Choroid plexus epithelial cell (primary cell): ENCODE results near the gene FRMD8.
"Not testable (repeated sequence)": the region's sequence is repeated elsewhere in the genome, so short reads cannot be mapped to it uniquely, and the experiment has no call there.

Experiments used
- DNase-seq: peaks from one replicate; pipeline ENCODE4 v3.0.0-alpha.2; 2010; ENCODE audit warnings: low read depth
- H3K4me3 ChIP-seq: 2 replicates; pipeline ENCODE4 v1.5.1; 2011; ENCODE audit warnings: low read depth, mild to moderate bottlenecking, control low read depth, low read length, moderate library complexity
- TF ChIP-seq, protein P1 (sequence below): conservative IDR thresholded peaks from 2 replicates; pipeline ENCODE4 v1.5.1; 2011; ENCODE audit warnings: low read depth, mild to moderate bottlenecking, control low read depth, inconsistent platforms, low read length, moderate library complexity

Gene FRMD8

DNA sequence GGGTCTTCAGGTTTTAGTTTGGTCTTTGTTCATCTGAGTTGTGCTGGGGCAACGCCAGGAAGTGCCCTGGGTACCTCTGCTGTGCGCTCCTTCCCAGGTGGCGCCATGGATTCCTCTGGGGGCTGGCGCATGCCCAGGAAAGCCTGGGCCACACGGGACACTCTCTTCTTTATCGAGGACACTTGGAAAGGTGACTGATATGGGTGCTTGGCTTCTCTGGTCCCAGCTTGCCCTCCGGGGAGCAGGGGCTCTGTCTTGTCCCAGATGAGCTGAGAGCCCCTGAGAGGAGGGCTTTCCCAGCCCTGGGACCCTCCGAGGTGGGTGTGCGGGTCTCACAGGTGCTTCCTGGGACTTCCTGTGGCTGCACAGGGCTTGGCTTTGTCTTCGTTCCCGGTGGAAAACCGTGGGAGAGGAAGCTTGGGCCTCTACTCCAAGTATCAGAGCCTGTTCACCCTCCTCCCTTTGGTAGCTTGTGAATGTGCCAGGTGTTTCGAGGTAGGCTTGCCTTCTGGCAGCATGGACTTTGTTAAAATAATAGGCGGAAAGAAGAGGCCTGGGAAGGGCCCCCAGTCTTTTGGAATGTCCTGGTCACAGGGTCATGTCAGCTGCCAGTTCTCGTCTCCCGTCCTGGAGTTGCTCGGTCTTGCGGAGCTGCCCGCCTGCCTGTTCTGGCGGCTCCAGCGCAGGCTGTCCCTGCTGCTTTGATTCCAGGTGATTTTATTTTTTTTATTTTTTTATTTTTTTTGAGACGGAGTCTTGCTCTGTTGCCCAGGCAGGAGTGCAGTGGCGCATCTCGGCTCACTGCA, 26.0 kb downstream of the FRMD8 start:
- TF ChIP-seq, protein P1, sequence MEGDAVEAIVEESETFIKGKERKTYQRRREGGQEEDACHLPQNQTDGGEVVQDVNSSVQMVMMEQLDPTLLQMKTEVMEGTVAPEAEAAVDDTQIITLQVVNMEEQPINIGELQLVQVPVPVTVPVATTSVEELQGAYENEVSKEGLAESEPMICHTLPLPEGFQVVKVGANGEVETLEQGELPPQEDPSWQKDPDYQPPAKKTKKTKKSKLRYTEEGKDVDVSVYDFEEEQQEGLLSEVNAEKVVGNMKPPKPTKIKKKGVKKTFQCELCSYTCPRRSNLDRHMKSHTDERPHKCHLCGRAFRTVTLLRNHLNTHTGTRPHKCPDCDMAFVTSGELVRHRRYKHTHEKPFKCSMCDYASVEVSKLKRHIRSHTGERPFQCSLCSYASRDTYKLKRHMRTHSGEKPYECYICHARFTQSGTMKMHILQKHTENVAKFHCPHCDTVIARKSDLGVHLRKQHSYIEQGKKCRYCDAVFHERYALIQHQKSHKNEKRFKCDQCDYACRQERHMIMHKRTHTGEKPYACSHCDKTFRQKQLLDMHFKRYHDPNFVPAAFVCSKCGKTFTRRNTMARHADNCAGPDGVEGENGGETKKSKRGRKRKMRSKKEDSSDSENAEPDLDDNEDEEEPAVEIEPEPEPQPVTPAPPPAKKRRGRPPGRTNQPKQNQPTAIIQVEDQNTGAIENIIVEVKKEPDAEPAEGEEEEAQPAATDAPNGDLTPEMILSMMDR, result no peak
- no peak overlapping the region for H3K4me3 ChIP-seq
- DNase-seq, result no peak

DNA sequence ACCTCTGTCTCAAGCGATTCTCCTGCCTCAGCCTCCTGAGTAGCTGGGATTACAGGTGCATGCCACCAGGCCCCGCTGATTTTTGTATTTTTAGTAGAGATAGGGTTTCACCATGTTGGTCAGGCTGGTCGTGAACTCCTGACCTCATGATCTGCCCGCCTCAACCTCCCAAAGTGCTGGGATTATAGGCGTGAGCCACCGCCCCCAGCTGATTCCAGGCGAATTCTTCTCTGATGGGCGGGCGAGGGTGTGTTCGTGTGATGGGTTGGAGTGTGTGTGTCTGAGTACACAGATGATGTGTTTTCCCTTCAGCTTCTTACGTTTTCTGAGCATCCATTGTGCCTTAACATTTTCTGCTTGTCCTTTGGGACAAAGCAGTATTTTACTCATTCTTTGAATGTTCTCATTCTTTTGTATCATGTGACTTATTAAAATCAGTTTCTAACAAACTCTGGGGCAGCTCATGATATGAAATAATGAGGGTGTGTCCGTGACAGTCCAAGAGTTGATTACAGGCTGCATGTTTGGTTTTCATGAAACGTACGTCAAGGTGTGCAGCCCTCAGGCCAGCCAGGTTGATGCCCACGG, 26.7 kb downstream of the FRMD8 start:
- not testable (repeated sequence) for DNase-seq, H3K4me3 ChIP-seq

DNA sequence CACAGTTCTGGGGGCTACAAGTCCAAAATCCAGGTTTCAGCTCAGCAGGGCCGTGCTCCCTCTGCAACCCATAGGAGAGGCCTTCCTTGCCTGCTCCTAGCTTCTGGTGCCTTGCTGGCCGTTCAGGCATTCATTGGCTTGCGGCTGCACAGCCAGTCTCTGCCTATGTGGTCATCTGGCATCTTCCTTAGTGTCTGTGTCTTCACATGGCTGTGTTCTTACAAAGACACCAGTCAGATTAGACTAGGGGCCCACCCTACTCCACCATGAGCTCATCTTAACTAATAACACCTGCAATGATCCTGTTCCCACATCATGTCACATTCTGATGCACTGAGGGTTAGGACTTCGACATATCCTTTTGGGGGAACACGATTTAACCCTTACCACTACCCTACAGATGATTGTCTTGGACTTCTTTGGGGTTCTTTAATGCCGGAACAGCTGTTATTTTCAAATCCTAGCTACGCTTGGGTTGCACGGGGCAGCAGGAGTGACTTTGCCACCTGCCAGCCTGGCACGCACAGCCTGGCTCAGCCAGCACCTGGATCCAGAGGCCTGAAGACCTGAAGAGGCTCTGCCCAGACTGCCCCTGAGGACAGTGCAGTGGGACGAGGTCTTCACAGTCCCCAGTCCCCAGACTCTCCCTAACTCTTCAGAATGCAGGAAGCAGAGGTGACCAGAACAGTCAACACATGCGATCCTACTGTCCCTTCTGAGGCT, 28.5 kb downstream of the FRMD8 start:
- DNase-seq, result peak; percentile 16
- no peak overlapping the region for H3K4me3 ChIP-seq
- TF ChIP-seq, protein P1, result no peak

DNA sequence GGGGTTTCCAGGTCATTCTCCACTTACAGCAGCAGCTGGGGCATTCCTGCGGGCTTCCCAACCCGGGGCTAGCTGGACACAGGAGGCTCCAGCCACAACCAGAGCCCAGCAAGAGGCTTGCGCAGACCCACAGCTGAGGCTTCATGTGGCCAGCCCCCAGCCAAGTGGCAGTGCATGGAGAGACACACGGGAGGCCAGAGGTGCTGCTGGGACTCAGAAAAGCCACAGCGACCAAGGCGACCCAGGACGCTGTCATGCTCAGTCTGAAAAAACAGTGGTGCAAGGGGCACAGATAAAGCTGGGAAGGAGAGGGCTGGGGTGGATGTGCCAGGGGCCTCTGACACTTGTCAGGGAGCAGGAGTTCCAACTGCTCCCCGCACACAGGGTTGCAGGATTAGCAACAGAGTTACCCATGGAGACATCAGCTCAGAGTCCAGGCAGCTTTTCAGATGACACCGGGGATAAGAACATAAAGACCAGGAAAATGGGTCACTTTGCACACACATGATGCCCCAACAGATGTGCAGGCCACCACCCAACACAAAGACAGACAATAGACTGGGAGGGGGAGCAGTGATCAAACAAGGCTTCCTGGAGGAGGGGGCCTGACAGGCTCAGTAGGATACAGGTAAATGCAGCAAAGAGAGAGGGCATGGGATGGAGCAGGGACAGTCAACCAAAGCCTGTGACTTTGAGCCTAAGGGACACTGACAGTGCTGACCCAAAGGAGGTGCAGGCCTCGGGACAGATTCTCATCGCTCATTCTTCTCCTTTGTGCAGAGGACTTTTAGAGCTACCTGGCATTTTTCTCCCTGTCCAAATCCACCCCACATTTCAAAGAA, 29.3 kb downstream of the FRMD8 start:
- TF ChIP-seq, protein P1, result no peak
- H3K4me3 ChIP-seq, result peak overlapping the region; percentile 39
- no peak for DNase-seq

DNA sequence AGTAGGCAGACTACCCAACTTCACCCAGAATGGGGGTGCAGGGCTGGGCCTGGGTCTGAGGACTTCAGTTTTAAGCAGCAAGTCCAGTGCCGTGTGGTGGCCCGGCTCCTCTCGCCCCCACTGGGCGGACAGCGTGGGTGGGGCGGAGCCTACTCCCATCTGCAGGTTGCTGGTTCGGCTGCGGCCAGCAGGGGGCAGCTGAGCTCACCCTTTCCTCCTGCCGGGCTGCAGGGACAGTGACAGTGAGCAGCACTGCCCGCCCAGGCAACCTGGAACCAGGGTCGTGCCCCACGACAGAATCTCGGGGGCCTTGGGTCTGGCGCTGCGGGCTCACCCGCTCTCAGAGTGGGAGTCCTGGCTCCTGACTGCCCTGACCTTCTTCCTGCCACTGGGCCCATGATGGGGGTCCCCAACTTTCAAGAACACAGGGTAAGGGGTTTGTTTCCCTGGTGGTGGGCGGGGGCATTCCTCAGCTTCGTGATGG, 29.9 kb downstream of the FRMD8 start:
- peak; percentile 86 for DNase-seq
- peak overlapping the region; percentile 39 for H3K4me3 ChIP-seq
- TF ChIP-seq, protein P1, result peak; percentile 91

DNA sequence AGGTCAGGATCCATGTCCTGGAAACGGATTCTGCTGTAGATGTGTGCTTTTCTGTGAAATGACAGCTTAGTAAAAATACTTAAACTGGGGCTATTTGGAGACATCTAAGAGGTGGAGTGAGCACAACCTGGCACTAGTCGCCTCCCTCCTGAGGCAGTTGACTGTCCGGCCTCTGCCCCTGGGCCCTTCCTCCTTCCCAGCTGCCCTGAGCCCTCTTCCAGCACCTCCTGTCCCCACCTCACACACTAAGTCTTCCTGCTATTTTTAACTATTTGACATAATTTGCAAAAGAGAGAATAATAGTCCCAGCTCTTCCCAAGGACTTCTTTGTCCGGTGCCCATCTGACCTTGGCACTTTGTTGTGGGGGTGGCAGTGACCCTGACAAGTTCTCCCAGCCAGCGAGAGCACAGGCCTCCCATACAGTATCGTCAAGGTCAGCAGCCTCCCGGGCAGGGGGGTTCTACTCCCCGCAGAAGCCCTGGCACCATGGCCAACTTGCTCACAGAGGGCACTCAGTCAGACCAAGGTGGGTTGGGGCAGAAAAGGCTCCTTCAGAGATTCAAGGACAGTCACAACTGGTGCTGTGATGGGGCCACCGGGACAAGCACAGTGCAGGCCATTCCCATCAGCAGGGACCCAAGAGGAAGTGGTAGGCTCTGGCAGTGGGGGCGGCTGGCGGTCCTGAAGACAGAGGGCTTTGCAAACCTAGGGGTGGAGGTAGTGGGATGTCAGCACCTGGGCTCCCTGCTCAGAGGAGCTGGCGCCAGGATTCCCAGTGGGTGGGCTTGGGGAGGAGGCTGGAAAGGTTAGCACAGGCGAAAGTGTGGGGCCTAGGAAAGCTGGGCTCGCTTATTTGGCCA, 30.6 kb downstream of the FRMD8 start:
- peak; percentile 28 for DNase-seq
- TF ChIP-seq, protein P1, result no peak
- peak overlapping the region; percentile 39 for H3K4me3 ChIP-seq
